HCT116 (cell line): Measurements from ENCODE around the gene TRPM6. TPM values are rescaled to one million over a fixed set of nuclear protein-coding genes. Genes with fewer than 3 reads are reported as not detected.

ENCODE experiments used
- ATAC-seq: fragments of 200-7000 bp; cut with Tn5 transposase; 2 replicates; pipeline ENCODE4 v1.9.1; 2020; ENCODE audit warnings: mild to moderate bottlenecking, moderate library complexity
- BruUV-seq: library from RNA; stranded (reverse); fragments of 400-500 nt; replicated peaks from 2 replicates; lab custom pipeline; 2021; lab: Mats Ljungman, UMichigan
- CTCF ChIA-PET: fragments of 300-600 bp; sonication (Branson Sonifier 250); formaldehyde crosslinking; loops from one replicate; lab custom pipeline; 2021; ENCODE audit warnings: antibody characterized with exemption; lab: Charles Lee
- POLR2A ChIA-PET: fragments of 300-600, 350-600 bp; sonication (Branson Sonifier 250); formaldehyde crosslinking; loops from one replicate; lab custom pipeline; 2021; ENCODE audit warnings: antibody characterized with exemption; lab: Charles Lee
- RAD21 ChIA-PET, 2 experiments: fragments of 300-600 bp; sonication (Branson Sonifier 250); formaldehyde crosslinking; loops; one replicate each; lab custom pipeline; 2023; ENCODE audit warnings: low total read pairs in 2 of 2; ENCODE audit not compliant: uncharacterized antibody in 2 of 2, unreplicated experiment in 2 of 2, low non-redundant PET in 1 of 2; lab: Charles Lee
- DNase-seq: peaks from one replicate; pipeline ENCODE4 v3.0.0-alpha.2; 2010; ENCODE audit warnings: low read depth, low spot score
- H2AFZ ChIP-seq: fragments of 200-600 bp; shearing (Covaris generic), sonication (generic); 2 replicates; pipeline ENCODE4 v1.6.1; 2017; ENCODE audit warnings: low read depth, mixed run types, mixed read lengths, antibody characterized with exemption, low read length; ENCODE audit not compliant: poor library complexity, severe bottlenecking
- H3K27ac ChIP-seq: 2 replicates; pipeline ENCODE4 v1.5.1; 2012; ENCODE audit warnings: low read depth, low read length
- H3K27me3 ChIP-seq: fragments of 200-600 bp; sonication (generic); 2 replicates; pipeline ENCODE4 v1.6.1; 2016; ENCODE audit warnings: mixed run types, low read length, mixed read lengths; ENCODE audit not compliant: insufficient read depth
- H3K36me3 ChIP-seq, 2 experiments: fragments of 200-500 bp in 1 of 2; fragments of 200-600 bp in 1 of 2; sonication (Bioruptor generic) in 1 of 2; sonication (generic) in 1 of 2; 2 replicates each; pipeline versions ENCODE4 v1.5.1 to v1.6.1; 2014 to 2016; ENCODE audit warnings: low read length in 2 of 2, inconsistent platforms in 1 of 2, mixed read lengths in 1 of 2, mixed run types in 1 of 2; ENCODE audit not compliant: insufficient read depth in 2 of 2, control insufficient read depth in 1 of 2
- H3K4me1 ChIP-seq, 2 experiments: fragments of 200-600 bp in 1 of 2; sonication (generic) in 1 of 2; 2 replicates each; pipeline versions ENCODE4 v1.5.1 to v1.6.1; 2012 to 2017; ENCODE audit warnings: low read length in 2 of 2, inconsistent platforms in 1 of 2, mild to moderate bottlenecking in 1 of 2, mixed read lengths in 1 of 2, mixed run types in 1 of 2, moderate library complexity in 1 of 2; ENCODE audit not compliant: insufficient read depth in 2 of 2, control insufficient read depth in 1 of 2
- H3K4me2 ChIP-seq: fragments of 200-600 bp; sonication (generic); 2 replicates; pipeline ENCODE4 v1.6.1; 2017; ENCODE audit warnings: mixed run types, low read length, mixed read lengths
- H3K4me3 ChIP-seq, 2 experiments: fragments of 200-600 bp in 1 of 2; sonication (generic) in 1 of 2; replicated peaks in 1 of 2; 2 replicates each; pipeline ENCODE4 v1.5.1; 2011 to 2016; ENCODE audit warnings: low read length in 2 of 2, control low read depth in 1 of 2, low read depth in 1 of 2, mild to moderate bottlenecking in 1 of 2, mixed read lengths in 1 of 2, mixed run types in 1 of 2
- H3K79me2 ChIP-seq: fragments of 200-600 bp; sonication (generic); 2 replicates; pipeline ENCODE4 v1.6.1; 2017; ENCODE audit warnings: mild to moderate bottlenecking, mixed run types, low read length, moderate library complexity, mixed read lengths; ENCODE audit not compliant: insufficient read depth
- H3K9ac ChIP-seq: fragments of 200-600 bp; sonication (generic); 2 replicates; pipeline ENCODE4 v1.6.1; 2016; ENCODE audit warnings: low read length, mixed read lengths
- H3K9me2 ChIP-seq: fragments of 200-600 bp; sonication (generic), shearing (Covaris generic); 2 replicates; pipeline ENCODE4 v1.6.1; 2017; ENCODE audit warnings: mixed run types, mild to moderate bottlenecking, moderate library complexity; ENCODE audit not compliant: insufficient read depth
- H3K9me3 ChIP-seq, 2 experiments: fragments of 200-500 bp in 1 of 2; fragments of 200-600 bp in 1 of 2; sonication (Bioruptor generic) in 1 of 2; sonication (generic) in 1 of 2; 2 replicates each; pipeline ENCODE4 v1.6.1; 2014 to 2017; ENCODE audit warnings: low read length in 2 of 2, mixed read lengths in 2 of 2, inconsistent platforms in 1 of 2, low read depth in 1 of 2, mild to moderate bottlenecking in 1 of 2, mixed run types in 1 of 2, moderate library complexity in 1 of 2; ENCODE audit not compliant: control insufficient read depth in 1 of 2, insufficient read depth in 1 of 2
- H4K20me1 ChIP-seq: fragments of 200-600 bp; sonication (generic), shearing (Covaris generic); 2 replicates; pipeline ENCODE4 v1.6.1; 2017; ENCODE audit warnings: mixed run types, mild to moderate bottlenecking, moderate library complexity; ENCODE audit not compliant: insufficient read depth
- CBX3 ChIP-seq: IDR thresholded peaks from 2 replicates; pipeline ENCODE4 v1.6.1; 2012; ENCODE audit warnings: low read depth
- EGR1 ChIP-seq: IDR thresholded peaks from 2 replicates; pipeline ENCODE4 v1.6.1; 2012; ENCODE audit warnings: low read depth
- ELF1 ChIP-seq: IDR thresholded peaks from 2 replicates; pipeline ENCODE4 v1.6.1; 2012; ENCODE audit warnings: low read depth, borderline replicate concordance
- FOSL1 ChIP-seq: IDR thresholded peaks from 2 replicates; pipeline ENCODE4 v1.6.1; 2012; ENCODE audit warnings: low read depth
- RAD21 ChIP-seq: IDR thresholded peaks from 2 replicates; pipeline ENCODE4 v1.6.1; 2012; ENCODE audit warnings: low read depth, mild to moderate bottlenecking
- SIN3A ChIP-seq: IDR thresholded peaks from 2 replicates; pipeline ENCODE4 v1.6.1; 2012; ENCODE audit warnings: low read depth
- SRF ChIP-seq: IDR thresholded peaks from 2 replicates; pipeline ENCODE4 v1.6.1; 2012; ENCODE audit warnings: low read depth
- TCF7L2 ChIP-seq: IDR thresholded peaks from 2 replicates; pipeline ENCODE4 v1.7.0; 2011; ENCODE audit warnings: borderline replicate concordance, inconsistent platforms; ENCODE audit not compliant: insufficient read depth, insufficient read length; ENCODE audit errors: extremely low read depth
- ZFX ChIP-seq: fragments of 450-650 bp; IDR thresholded peaks from 2 replicates; pipeline ENCODE4 v1.6.1; 2017
- intact Hi-C: fragments of 100-400 bp; cut with micrococcal nuclease; formaldehyde crosslinking; loops from 2 replicates; pipeline ENCODE4 v1.10.0; 2022
- total RNA-seq: library from RNA; stranded (reverse); gene quantifications from one replicate; pipeline ENCODE4 v1.2.1, GENCODE V29; 2021; ENCODE audit not compliant: unreplicated experiment
- TF ChIP-seq, protein P1 (sequence below): IDR thresholded peaks from 2 replicates; pipeline ENCODE4 v1.6.1; 2012
- TF ChIP-seq, protein P2 (sequence below): IDR thresholded peaks from 2 replicates; pipeline ENCODE4 v1.6.1; 2012; ENCODE audit warnings: low read depth
- TF ChIP-seq, protein P3 (sequence below), 3 experiments: fragments of 200-600 bp in 1 of 3; sonication (generic) in 1 of 3; IDR thresholded peaks in 2 of 3; conservative IDR thresholded peaks in 1 of 3; 2 replicates each; pipeline ENCODE4 v1.5.1; 2012 to 2017; ENCODE audit warnings: low read depth in 2 of 3, low read length in 2 of 3, antibody characterized with exemption in 1 of 3, borderline replicate concordance in 1 of 3, control low read depth in 1 of 3, mild to moderate bottlenecking in 1 of 3, mixed read lengths in 1 of 3, mixed run types in 1 of 3, moderate library complexity in 1 of 3; ENCODE audit not compliant: insufficient read depth in 1 of 3
- TF ChIP-seq, protein P4 (sequence below): IDR thresholded peaks from 2 replicates; pipeline ENCODE4 v1.6.1; 2012

TRPM6 gene
- total RNA-seq, 1 experiment from 2014 or later, result 0.44 TPM

DNA sequence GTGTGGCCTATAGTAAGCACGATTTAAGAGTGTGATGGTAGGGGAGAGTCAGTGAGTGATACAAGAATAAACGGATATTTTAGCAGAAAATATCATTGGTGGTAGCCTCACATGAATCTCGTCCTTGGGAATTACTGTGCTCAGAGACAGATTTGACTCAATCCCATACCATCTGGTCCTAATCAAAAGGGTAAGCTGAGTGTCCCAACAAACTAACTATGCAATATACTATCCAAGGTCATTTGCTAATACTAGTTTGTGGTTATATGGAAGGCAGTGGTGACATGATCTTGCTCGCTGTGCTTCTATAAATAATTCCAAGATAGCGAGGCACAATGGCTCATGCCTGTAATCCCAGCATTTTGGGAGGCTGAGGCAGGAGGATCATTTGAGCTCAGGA, 103.2 kb downstream of the TRPM6 start:
- H4K20me1 ChIP-seq, result no peaks in the 10 kb centered on the region
- no peaks in the 10 kb centered on the region for H3K79me2 ChIP-seq
- H3K36me3 ChIP-seq, result no peaks in the 10 kb centered on the region
- no peak overlapping the region for H3K4me2 ChIP-seq
- H3K9ac ChIP-seq, result no peak overlapping the region
- ChIA-PET CTCF (interaction anchor here (0.7 kb wide), 1 partner anchor 11 kb away, joined by 4 read pairs; no protein-coding TSS in a partner anchor), RAD21 (no interaction called here), POLR2A (no interaction called here)
- no peak overlapping the region for H3K4me3 ChIP-seq
- no peaks in the 10 kb centered on the region for H3K9me2 ChIP-seq
- no peak for TF ChIP-seq FOSL1
- TF ChIP-seq TCF7L2, result no peak
- TF ChIP-seq ELF1, result no peak
- TF ChIP-seq, protein P1, sequence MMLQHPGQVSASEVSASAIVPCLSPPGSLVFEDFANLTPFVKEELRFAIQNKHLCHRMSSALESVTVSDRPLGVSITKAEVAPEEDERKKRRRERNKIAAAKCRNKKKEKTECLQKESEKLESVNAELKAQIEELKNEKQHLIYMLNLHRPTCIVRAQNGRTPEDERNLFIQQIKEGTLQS, result no peak
- no peak for TF ChIP-seq CBX3
- no peaks in the 10 kb centered on the region for H3K9me3 ChIP-seq
- ATAC-seq (no peak), DNase-seq (no peak)
- intact Hi-C loops, result no loop called here
- no peak overlapping the region for H3K27ac ChIP-seq
- BruUV-seq, result no TSS peak
- no peak overlapping the region for H2AFZ ChIP-seq
- no peaks in the 10 kb centered on the region for H3K27me3 ChIP-seq
- H3K4me1 ChIP-seq, result peaks cover 3 to 13% of the 10 kb centered on the region in 2 experiments; a peak in 2 of 4 replicates

DNA sequence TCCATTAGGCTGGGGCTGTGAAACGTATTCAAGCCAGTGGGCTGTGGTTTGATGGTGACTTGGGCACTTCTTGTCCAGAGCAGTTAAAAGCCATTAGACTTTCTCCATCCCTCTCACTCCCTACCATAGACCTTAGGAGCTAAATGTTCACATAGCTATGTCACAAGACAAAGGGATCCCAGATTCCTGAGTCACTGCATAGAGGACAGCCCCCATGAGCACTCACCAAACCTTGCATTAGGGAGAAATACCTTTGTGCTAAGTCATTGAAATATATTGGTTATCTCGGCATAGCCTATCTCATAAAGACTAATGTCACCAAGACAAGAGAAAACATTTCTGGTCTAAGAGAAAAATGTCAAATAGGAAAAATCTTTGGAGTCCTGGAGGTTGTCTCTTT, 104.3 kb downstream of the TRPM6 start:
- ATAC-seq, result peak; percentile 25; the same call in 1 of the 2 replicates
- CTCF ChIA-PET, result interaction anchor here (0.7 kb wide), 1 partner anchor 10 kb away, joined by 3 read pairs; no protein-coding TSS in a partner anchor

More for the DNA sequence above, 104.3 kb downstream of the TRPM6 start:
- Histone ChIP-seq H3K4me1 (peaks cover 3 to 13% of the 10 kb centered on the region in 2 experiments; a peak in 2 of 4 replicates), H3K27ac (no peak overlapping the region), H3K4me2 (0 out of 2 replicates have a peak overlapping the region, but pooled peaks have one; percentile 14), H3K27me3 (no peaks in the 10 kb centered on the region), H3K9ac (no peak overlapping the region), H3K36me3 (no peaks in the 10 kb centered on the region), H3K9me3 (no peaks in the 10 kb centered on the region), H3K79me2 (no peaks in the 10 kb centered on the region), H3K9me2 (no peaks in the 10 kb centered on the region), H3K4me3 (no peak overlapping the region), H2AFZ (peak overlapping the region; percentile 21), H4K20me1 (no peaks in the 10 kb centered on the region)
- TF ChIP-seq, protein P2, sequence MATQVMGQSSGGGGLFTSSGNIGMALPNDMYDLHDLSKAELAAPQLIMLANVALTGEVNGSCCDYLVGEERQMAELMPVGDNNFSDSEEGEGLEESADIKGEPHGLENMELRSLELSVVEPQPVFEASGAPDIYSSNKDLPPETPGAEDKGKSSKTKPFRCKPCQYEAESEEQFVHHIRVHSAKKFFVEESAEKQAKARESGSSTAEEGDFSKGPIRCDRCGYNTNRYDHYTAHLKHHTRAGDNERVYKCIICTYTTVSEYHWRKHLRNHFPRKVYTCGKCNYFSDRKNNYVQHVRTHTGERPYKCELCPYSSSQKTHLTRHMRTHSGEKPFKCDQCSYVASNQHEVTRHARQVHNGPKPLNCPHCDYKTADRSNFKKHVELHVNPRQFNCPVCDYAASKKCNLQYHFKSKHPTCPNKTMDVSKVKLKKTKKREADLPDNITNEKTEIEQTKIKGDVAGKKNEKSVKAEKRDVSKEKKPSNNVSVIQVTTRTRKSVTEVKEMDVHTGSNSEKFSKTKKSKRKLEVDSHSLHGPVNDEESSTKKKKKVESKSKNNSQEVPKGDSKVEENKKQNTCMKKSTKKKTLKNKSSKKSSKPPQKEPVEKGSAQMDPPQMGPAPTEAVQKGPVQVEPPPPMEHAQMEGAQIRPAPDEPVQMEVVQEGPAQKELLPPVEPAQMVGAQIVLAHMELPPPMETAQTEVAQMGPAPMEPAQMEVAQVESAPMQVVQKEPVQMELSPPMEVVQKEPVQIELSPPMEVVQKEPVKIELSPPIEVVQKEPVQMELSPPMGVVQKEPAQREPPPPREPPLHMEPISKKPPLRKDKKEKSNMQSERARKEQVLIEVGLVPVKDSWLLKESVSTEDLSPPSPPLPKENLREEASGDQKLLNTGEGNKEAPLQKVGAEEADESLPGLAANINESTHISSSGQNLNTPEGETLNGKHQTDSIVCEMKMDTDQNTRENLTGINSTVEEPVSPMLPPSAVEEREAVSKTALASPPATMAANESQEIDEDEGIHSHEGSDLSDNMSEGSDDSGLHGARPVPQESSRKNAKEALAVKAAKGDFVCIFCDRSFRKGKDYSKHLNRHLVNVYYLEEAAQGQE, result no peak
- TF ChIP-seq, protein P3, sequence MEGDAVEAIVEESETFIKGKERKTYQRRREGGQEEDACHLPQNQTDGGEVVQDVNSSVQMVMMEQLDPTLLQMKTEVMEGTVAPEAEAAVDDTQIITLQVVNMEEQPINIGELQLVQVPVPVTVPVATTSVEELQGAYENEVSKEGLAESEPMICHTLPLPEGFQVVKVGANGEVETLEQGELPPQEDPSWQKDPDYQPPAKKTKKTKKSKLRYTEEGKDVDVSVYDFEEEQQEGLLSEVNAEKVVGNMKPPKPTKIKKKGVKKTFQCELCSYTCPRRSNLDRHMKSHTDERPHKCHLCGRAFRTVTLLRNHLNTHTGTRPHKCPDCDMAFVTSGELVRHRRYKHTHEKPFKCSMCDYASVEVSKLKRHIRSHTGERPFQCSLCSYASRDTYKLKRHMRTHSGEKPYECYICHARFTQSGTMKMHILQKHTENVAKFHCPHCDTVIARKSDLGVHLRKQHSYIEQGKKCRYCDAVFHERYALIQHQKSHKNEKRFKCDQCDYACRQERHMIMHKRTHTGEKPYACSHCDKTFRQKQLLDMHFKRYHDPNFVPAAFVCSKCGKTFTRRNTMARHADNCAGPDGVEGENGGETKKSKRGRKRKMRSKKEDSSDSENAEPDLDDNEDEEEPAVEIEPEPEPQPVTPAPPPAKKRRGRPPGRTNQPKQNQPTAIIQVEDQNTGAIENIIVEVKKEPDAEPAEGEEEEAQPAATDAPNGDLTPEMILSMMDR (IDR thresholded peaks at IDR 0.05 in 2 of 3, conservative IDR thresholded peaks at IDR 0.05 in 1 of 3; ENCODE audit: borderline replicate concordance in 1 of 3, insufficient read depth in 1 of 3, low read depth in 2 of 3, low read length in 2 of 3), result no peak
- no peak for TF ChIP-seq RAD21
- TF ChIP-seq ZFX, result no peak
- TF ChIP-seq CBX3, result no peak
- TF ChIP-seq SRF, result no peak
- no peak for TF ChIP-seq ELF1
- TF ChIP-seq SIN3A, result no peak
- TF ChIP-seq, protein P4, sequence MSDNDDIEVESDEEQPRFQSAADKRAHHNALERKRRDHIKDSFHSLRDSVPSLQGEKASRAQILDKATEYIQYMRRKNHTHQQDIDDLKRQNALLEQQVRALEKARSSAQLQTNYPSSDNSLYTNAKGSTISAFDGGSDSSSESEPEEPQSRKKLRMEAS, result no peak
- no peak for TF ChIP-seq EGR1
- ChIA-PET POLR2A (no interaction called here), RAD21 (no interaction called here)
- intact Hi-C loops, result no loop called here
- no peak for DNase-seq
- BruUV-seq, result no TSS peak
